MG63 (cell line): ENCODE measurements around the gene LRRC10. TPM values are rescaled to one million over a fixed set of nuclear protein-coding genes. Genes with fewer than 3 reads are reported as not detected.

Experiments
- DNase-seq: peaks from one replicate; pipeline ENCODE4 v3.0.0-alpha.2; 2020
- H3K27me3 ChIP-seq: fragments of 250-450 bp; sonication (Bioruptor Pico); 2 replicates; pipeline ENCODE4 v1.5.1; 2020; ENCODE audit warnings: mild to moderate bottlenecking, moderate library complexity
- H3K36me3 ChIP-seq: fragments of 250-450 bp; sonication (Bioruptor Pico); 2 replicates; pipeline ENCODE4 v1.5.1; 2020; ENCODE audit warnings: mild to moderate bottlenecking, moderate library complexity
- H3K4me3 ChIP-seq: fragments of 250-450 bp; sonication (Bioruptor Pico); 2 replicates; pipeline ENCODE4 v1.5.1; 2020; ENCODE audit warnings: mild to moderate bottlenecking, moderate library complexity
- H3K9me3 ChIP-seq: fragments of 250-450 bp; sonication (Bioruptor Pico); 2 replicates; pipeline ENCODE4 v1.5.1; 2020; ENCODE audit warnings: mild to moderate bottlenecking, moderate library complexity
- total RNA-seq: library from RNA; depleted of rRNA; stranded (reverse); fragments of >200 nt; shearing (Covaris generic); gene quantifications from 2 replicates; pipeline ENCODE4 v1.2.3, GENCODE V29; 2014; ENCODE audit warnings: low replicate concordance; rRNA removed

The LRRC10 gene
- total RNA-seq, result not detected in 2 replicates

- Histone ChIP-seq H3K9me3 (no peaks in the 10 kb centered on the region), H3K4me3 (no peak within 1 kb of the TSS), H3K36me3 (no peaks in the 10 kb centered on the region), H3K27me3 (no peaks in the 10 kb centered on the region)
- no peak for DNase-seq
Measured at GRCh38 chr12:69610729-69611128, at the start of gene LRRC10. Gene LRRC10 (minus strand): TSS chr12:69610907. CDS start chr12:69610838, 69 bp downstream.

DNA sequence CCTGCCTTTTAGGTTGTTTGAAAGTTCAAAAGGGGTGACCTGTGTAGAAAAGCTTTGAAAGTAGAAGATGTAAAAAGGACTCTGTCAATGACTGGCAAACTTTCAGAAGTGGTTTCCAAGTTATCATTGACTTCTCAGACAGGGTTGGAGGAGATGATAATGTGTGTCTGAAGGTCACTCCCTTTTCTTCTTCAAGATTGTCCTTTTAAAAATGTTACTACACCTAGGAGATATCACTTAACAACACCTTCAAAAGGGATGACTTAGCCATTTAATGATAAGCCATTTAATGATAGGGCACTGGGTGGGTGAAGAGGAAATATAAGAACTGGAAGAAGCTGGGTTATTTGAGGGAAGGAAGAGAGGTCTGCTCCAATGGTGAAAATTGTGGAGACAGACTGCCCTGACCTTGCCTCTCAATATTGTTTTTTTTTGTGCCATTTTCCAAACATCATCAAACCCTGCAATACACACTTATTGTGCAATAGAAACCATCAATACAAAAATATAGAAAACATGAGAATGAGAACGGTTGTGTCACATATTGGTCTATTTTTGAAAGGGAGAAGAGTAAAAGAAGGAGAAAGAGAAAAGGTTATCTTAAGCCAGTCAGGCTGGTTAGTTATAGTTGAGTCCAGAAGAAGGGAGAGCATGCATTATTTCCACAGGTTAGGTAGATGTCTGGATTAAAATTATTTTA lies 49.6 kb upstream of the LRRC10 start:
- H3K4me3 ChIP-seq, result no peak overlapping the region

DNA sequence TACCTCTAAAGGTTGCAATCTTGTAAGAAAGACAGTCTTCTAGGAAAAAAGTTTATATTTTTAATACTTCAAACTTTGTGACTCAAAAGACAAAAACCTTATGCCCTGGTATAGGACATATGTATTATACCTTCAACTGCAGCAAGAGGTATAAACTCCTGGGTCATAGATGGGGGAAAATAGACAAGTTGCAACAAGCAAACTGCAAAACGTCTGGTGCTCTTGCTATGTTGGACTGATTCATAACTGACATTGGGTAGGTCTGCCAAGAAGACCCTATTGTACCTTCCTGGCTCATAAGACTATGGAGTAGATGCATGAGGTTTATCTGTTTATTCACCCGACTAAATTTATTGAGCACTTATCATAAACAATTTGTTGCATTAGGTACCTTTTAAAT lies 47.5 kb upstream of the LRRC10 start:
- Histone ChIP-seq H3K36me3 (no peaks in the 10 kb centered on the region), H3K27me3 (no peaks in the 10 kb centered on the region), H3K4me3 (no peak overlapping the region), H3K9me3 (no peaks in the 10 kb centered on the region)
- no peak for DNase-seq

More for the DNA sequence above, 49.6 kb upstream of the LRRC10 start:
- H3K36me3 ChIP-seq, result no peaks in the 10 kb centered on the region
- no peaks in the 10 kb centered on the region for H3K27me3 ChIP-seq
- no peaks in the 10 kb centered on the region for H3K9me3 ChIP-seq
- no peak for DNase-seq

DNA sequence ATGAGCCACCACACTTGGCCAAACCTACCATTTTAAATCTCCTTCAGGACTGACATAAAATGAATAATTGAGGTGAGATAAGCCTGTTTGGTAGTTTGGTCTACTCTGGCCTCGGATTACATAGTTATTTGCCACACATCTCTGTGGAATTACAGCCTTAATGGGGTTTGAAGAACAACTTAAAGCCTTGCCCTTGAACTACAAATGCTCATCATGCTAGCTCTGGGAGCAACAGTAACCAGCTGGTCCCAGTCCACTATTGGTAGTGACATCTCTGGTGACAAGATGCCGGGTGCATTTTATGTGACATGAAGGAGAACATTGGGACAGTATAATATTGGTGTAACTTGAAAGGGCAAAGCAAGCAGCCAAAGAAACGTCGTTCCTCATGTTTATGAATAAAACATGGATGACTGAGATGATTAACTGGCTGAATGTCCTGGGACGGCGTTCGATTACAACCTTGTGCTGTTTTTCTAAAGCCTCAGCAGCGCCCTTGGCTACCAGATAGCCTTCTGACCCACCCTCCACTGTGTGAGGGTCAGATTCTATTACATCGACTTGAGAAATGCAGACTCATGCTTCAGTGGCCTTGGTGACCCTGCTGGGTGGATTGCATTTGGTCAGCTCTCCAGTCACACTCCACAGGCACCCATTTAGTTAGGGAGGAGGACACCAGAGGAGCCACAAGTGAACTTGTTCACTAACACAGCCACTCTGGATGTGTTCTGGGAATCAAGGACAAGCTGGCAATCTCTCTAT lies 46.9 kb upstream of the LRRC10 start:
- Histone ChIP-seq H3K9me3 (no peaks in the 10 kb centered on the region), H3K27me3 (no peaks in the 10 kb centered on the region), H3K4me3 (no peak overlapping the region), H3K36me3 (no peaks in the 10 kb centered on the region)
- DNase-seq, result no peak

- no peaks in the 10 kb centered on the region for H3K27me3 ChIP-seq
- no peak overlapping the region for H3K4me3 ChIP-seq
- H3K9me3 ChIP-seq, result no peaks in the 10 kb centered on the region
- peak; percentile 21 for DNase-seq
- H3K36me3 ChIP-seq, result no peaks in the 10 kb centered on the region
Measured at GRCh38 chr12:69655616-69656340, 45.1 kb upstream of the LRRC10 start.

GRCh38 chr12:69653703-69654102 lies 43.0 kb upstream of the LRRC10 start:
- no peaks in the 10 kb centered on the region for H3K9me3 ChIP-seq
- no peaks in the 10 kb centered on the region for H3K36me3 ChIP-seq
- H3K27me3 ChIP-seq, result no peaks in the 10 kb centered on the region
- no peak overlapping the region for H3K4me3 ChIP-seq
- DNase-seq, result no peak

GRCh38 chr12:69651922-69652321 lies 41.2 kb upstream of the LRRC10 start:
- no peak for DNase-seq
- no peaks in the 10 kb centered on the region for H3K9me3 ChIP-seq
- no peak overlapping the region for H3K4me3 ChIP-seq
- H3K36me3 ChIP-seq, result no peaks in the 10 kb centered on the region
- no peaks in the 10 kb centered on the region for H3K27me3 ChIP-seq

- no peaks in the 10 kb centered on the region for H3K36me3 ChIP-seq
- H3K27me3 ChIP-seq, result no peaks in the 10 kb centered on the region
- H3K4me3 ChIP-seq, result no peak overlapping the region
- H3K9me3 ChIP-seq, result no peaks in the 10 kb centered on the region
- DNase-seq, result no peak
Measured at GRCh38 chr12:69649529-69649928, 38.8 kb upstream of the LRRC10 start.

DNA sequence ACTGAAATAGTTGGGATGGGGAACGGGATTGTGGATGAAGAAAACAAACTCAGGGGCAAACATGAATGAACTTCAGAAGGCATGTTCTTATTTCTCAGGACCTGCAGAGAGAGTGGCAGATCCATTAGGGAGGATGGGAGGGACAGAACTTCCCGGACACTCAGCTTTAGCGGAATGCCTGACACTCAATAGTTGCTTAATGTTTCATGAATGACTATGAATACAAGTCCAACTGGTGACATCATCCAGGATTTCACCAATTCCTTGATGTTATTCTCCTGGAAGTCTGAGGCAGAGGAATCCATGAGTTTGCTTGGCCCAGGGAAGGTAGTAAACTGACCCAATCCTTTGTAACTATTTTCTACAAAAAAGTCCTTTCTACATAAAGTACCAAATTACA lies 37.8 kb upstream of the LRRC10 start:
- Histone ChIP-seq H3K9me3 (no peaks in the 10 kb centered on the region), H3K4me3 (no peak overlapping the region), H3K36me3 (no peaks in the 10 kb centered on the region), H3K27me3 (no peaks in the 10 kb centered on the region)
- DNase-seq, result peak; percentile 53

DNA sequence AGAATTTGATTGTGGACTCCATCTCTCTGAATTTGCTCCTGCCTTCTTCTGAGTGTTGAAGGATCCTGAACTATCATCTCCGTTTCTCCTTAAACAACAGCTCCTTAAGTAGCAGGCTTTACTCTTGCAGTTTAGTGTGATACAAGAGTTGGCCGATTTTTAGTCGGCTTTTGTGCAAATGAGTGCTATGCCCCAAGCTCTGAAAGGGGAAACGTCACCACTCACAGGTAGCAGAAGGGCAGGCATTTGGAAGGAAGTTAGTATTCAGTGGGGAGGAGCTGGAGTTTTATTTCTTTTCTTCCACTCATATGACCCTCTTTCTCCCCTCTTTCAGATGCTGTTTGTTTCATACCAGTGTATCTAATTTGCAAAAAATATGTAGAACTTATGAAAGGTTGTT lies 36.5 kb upstream of the LRRC10 start:
- no peaks in the 10 kb centered on the region for H3K27me3 ChIP-seq

GRCh38 chr12:69645031-69645430 lies 34.3 kb upstream of the LRRC10 start:
- Histone ChIP-seq H3K27me3 (no peaks in the 10 kb centered on the region), H3K9me3 (no peaks in the 10 kb centered on the region), H3K36me3 (no peaks in the 10 kb centered on the region), H3K4me3 (no peak overlapping the region)
- peak; percentile 29 for DNase-seq

More for the DNA sequence above, 36.5 kb upstream of the LRRC10 start:
- H3K9me3 ChIP-seq, result no peaks in the 10 kb centered on the region
- H3K36me3 ChIP-seq, result no peaks in the 10 kb centered on the region
- no peak for DNase-seq
- no peak overlapping the region for H3K4me3 ChIP-seq

GRCh38 chr12:69644511-69644910 lies 33.8 kb upstream of the LRRC10 start:
- H3K36me3 ChIP-seq, result no peaks in the 10 kb centered on the region
- no peak for DNase-seq

DNA sequence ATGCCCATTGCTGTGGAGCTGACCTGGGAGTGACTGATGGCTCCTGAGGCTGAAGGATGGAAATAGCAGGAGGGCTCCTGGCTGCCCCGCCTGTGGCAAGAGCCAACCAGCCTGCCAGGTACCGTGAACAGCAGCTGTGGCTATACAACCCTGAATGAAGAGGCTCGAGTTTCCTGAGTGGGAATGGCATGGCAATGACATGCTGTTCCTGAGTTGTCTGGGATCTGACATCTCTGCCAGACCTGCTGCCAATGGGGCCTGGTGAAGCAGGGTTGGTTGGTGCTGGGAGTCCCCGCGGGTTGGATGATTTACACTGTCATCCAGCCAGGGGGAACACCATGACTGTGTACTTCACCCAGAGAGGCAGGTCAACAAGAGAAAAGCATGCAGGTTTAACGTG lies 31.8 kb upstream of the LRRC10 start:
- H3K4me3 ChIP-seq, result no peak overlapping the region
- no peak for DNase-seq
- H3K9me3 ChIP-seq, result no peaks in the 10 kb centered on the region
- H3K27me3 ChIP-seq, result no peaks in the 10 kb centered on the region
- no peaks in the 10 kb centered on the region for H3K36me3 ChIP-seq

More at GRCh38 chr12:69644511-69644910, 33.8 kb upstream of the LRRC10 start:
- Histone ChIP-seq H3K4me3 (no peak overlapping the region), H3K27me3 (no peaks in the 10 kb centered on the region), H3K9me3 (no peaks in the 10 kb centered on the region)

- H3K4me3 ChIP-seq, result no peak overlapping the region
- no peaks in the 10 kb centered on the region for H3K36me3 ChIP-seq
- DNase-seq, result no peak
- H3K27me3 ChIP-seq, result no peaks in the 10 kb centered on the region
- H3K9me3 ChIP-seq, result no peaks in the 10 kb centered on the region
Measured at GRCh38 chr12:69641546-69641945, 30.8 kb upstream of the LRRC10 start.

DNA sequence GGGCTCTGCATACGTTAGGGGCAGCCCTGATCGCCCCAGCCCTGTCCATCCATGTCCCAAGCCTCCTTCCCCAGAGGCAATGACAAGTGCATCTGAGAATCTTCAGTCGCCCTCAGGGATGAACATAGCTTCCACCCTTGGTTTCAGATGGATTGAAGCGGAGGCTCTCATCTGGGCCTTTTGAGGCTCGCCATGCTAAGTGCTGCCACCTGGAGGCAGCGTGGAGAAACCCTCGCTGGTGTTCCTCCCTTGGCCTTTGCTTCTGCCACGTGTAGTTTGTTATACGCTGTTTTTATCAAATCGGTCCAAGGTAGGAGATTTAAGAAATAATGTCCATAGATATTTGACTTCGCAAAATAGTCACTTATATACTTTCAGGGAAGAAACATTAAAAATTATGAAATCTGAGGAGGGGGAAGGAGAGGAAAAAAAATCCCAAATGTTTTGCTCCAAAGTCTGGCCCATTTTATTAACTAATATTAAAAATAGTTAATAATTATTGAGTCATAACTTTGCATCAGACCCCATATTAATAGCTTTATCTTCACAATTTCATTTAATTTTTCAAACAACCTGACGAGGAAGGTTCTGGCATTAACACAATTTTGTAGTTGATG lies 28.8 kb upstream of the LRRC10 start:
- H3K36me3 ChIP-seq, result no peaks in the 10 kb centered on the region
- peak; percentile 43 for DNase-seq
- H3K4me3 ChIP-seq, result no peak overlapping the region
- H3K27me3 ChIP-seq, result no peaks in the 10 kb centered on the region
- H3K9me3 ChIP-seq, result no peaks in the 10 kb centered on the region

DNA sequence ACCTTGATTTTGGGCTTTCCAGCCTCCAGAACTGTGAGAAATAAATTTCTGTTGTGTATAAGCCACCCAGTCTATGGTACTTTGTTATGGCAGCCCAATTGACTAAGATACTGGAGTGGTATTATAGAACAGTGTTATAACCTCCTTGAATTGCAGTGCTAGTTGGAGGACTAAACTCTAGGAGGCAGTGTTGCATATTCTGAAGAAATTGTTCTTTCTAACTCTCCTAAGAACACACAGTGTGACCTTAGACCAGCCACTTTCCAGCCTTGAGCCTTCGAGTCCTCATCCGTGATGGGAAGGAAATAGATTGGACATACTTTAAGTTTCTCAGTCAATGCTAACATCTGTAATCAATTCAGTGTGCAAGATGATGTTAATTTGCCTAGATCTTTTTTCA lies 22.4 kb upstream of the LRRC10 start:
- Histone ChIP-seq H3K36me3 (no peaks in the 10 kb centered on the region), H3K4me3 (no peak overlapping the region), H3K27me3 (no peaks in the 10 kb centered on the region), H3K9me3 (no peaks in the 10 kb centered on the region)
- DNase-seq, result no peak

DNA sequence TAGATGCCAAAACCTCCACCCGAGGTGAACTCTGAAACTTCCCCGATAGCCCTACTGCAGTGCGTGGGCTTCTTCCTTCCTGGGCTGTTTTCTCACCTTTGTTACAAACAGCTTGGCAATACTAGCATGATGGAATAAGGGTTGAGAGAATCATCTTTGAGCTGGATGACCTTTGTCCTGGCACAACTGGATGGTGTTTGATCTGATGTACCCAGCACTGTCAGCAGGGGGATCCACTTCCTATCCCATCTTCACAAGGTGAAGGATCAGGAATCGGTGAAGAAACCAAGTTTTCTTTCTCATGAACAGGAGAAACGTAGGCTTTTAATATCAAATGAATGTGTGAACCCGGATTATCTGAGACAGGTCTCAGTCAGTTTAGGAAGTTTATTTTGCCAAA lies 19.5 kb upstream of the LRRC10 start:
- H3K27me3 ChIP-seq, result no peaks in the 10 kb centered on the region; the same call in 1 of the 2 replicates

More for the DNA sequence above, 19.5 kb upstream of the LRRC10 start:
- DNase-seq, result peak; percentile 7
- H3K36me3 ChIP-seq, result no peaks in the 10 kb centered on the region
- no peaks in the 10 kb centered on the region for H3K9me3 ChIP-seq
- H3K4me3 ChIP-seq, result no peak overlapping the region
